Parathyroid adenoma (tissue), 2 donors: ENCODE measurements around the gene CPA2.

Experiments used
- H2AFZ ChIP-seq: fragments of 300-600 bp; sonication (generic); one replicate; pipeline ENCODE4 v1.7.0; 2017; ENCODE audit warnings: antibody characterized with exemption, mild to moderate bottlenecking
- H3K27ac ChIP-seq: fragments of 300-600 bp; sonication (generic); one replicate; pipeline ENCODE4 v1.7.0; 2017
- H3K27me3 ChIP-seq: fragments of 300-600 bp; sonication (generic); one replicate; pipeline ENCODE4 v1.7.0; 2017; ENCODE audit warnings: low read length; ENCODE audit not compliant: control insufficient read depth, insufficient read depth
- H3K36me3 ChIP-seq: fragments of 300-600 bp; sonication (generic); one replicate; pipeline ENCODE4 v1.7.0; 2017; ENCODE audit warnings: low read length; ENCODE audit not compliant: control insufficient read depth, insufficient read depth
- H3K4me1 ChIP-seq: fragments of 300-600 bp; sonication (generic); one replicate; pipeline ENCODE4 v1.7.0; 2017; ENCODE audit warnings: control low read depth
- H3K4me2 ChIP-seq: fragments of 300-600 bp; sonication (generic); one replicate; pipeline ENCODE4 v1.7.0; 2017; ENCODE audit warnings: low read length
- H3K4me3 ChIP-seq: fragments of 300-600 bp; sonication (generic); one replicate; pipeline ENCODE4 v1.7.0; 2017; ENCODE audit warnings: low read depth, low read length
- H3K79me2 ChIP-seq: fragments of 300-600 bp; sonication (generic); one replicate; pipeline ENCODE4 v1.7.0; 2017; ENCODE audit warnings: control low read depth
- H3K9ac ChIP-seq: fragments of 300-600 bp; sonication (generic); one replicate; pipeline ENCODE4 v1.7.0; 2017; ENCODE audit warnings: mild to moderate bottlenecking
- H3K9me3 ChIP-seq: fragments of 300-600 bp; sonication (generic); one replicate; pipeline ENCODE4 v1.7.0; 2017; ENCODE audit warnings: low read length; ENCODE audit not compliant: control insufficient read depth
- TF ChIP-seq, protein P1 (sequence below): fragments of 300-600 bp; sonication (generic); IDR thresholded peaks from one replicate; pipeline ENCODE4 v1.7.0; 2017; ENCODE audit warnings: antibody characterized with exemption, mild to moderate bottlenecking
- donor health status: primary hyperparathyroidism.

The CPA2 gene

DNA sequence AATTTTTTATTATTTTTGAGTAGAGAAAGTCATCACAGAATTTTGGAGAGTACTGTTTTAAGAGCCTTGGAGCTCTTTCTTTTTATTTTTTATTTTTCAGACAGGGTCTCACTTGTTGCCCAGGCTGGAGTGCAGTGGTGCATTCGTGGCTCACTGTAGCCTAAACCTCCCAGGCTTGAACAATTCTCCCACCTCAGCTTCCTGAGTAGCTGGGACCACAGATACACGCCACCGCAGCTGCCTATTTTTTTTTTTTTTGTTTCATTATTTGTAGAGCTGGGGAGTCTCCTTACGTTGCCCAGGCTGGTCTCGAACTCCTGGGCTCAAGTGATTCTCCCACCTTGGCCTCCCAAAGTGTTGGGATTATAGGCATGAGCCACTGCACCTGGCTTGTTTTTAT lies 36.9 kb downstream of the CPA2 start:
- H3K4me2 ChIP-seq = no peak overlapping the region
- no peaks in the 10 kb centered on the region for H3K27me3 ChIP-seq
- no peak overlapping the region for H3K4me3 ChIP-seq
- H3K27ac ChIP-seq = no peak overlapping the region
- no peaks in the 10 kb centered on the region for H3K79me2 ChIP-seq
- H3K36me3 ChIP-seq = no peaks in the 10 kb centered on the region
- no peak overlapping the region for H2AFZ ChIP-seq
- H3K4me1 ChIP-seq = no peaks in the 10 kb centered on the region
- H3K9ac ChIP-seq = no peak overlapping the region
- TF ChIP-seq, protein P1, sequence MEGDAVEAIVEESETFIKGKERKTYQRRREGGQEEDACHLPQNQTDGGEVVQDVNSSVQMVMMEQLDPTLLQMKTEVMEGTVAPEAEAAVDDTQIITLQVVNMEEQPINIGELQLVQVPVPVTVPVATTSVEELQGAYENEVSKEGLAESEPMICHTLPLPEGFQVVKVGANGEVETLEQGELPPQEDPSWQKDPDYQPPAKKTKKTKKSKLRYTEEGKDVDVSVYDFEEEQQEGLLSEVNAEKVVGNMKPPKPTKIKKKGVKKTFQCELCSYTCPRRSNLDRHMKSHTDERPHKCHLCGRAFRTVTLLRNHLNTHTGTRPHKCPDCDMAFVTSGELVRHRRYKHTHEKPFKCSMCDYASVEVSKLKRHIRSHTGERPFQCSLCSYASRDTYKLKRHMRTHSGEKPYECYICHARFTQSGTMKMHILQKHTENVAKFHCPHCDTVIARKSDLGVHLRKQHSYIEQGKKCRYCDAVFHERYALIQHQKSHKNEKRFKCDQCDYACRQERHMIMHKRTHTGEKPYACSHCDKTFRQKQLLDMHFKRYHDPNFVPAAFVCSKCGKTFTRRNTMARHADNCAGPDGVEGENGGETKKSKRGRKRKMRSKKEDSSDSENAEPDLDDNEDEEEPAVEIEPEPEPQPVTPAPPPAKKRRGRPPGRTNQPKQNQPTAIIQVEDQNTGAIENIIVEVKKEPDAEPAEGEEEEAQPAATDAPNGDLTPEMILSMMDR = no peak
- H3K9me3 ChIP-seq = no peaks in the 10 kb centered on the region

DNA sequence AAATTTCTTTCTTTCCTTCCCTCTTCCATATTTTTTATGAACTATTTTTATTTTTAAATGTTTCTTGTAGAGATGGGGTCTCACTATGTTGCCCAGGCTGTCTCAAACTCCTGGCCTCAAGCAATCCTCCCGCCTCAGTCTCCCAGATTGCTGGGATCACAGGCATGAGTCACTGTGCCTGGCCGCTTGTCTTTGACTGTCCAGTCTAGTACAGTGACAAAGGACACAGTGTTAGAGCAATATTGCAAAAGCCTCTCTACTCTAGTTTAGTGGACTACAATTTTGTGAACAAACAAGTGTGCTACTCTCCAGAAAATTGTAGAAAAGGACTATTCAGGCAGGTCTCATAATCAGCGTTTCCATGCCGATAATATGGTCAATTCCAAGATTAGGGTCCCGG lies 37.3 kb downstream of the CPA2 start:
- Histone ChIP-seq H3K27ac (no peak overlapping the region), H3K36me3 (no peaks in the 10 kb centered on the region), H3K4me1 (no peaks in the 10 kb centered on the region), H3K4me3 (no peak overlapping the region), H2AFZ (no peak overlapping the region), H3K4me2 (no peak overlapping the region), H3K27me3 (no peaks in the 10 kb centered on the region), H3K79me2 (no peaks in the 10 kb centered on the region), H3K9me3 (no peaks in the 10 kb centered on the region), H3K9ac (no peak overlapping the region)
- TF ChIP-seq, protein P1 = no peak

DNA sequence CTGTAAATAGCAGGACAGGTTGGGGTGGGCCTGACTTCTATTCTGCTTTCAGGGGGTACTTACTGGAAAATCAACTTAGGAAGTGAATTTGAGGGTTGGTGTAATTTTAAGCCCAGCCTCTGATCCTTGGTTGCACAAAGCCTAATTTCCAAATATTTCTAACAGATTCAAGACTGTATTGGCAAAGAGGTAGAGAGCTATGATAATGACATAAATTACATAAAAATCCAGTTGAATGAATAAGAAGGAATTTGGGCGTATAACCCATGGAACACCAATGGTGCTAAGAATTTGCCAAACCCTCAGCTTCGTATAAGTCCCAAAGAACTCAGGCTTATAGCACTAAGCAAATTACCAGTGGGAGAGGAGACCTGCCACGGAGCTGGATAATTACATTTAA lies 38.2 kb downstream of the CPA2 start:
- Histone ChIP-seq H3K36me3 (no peaks in the 10 kb centered on the region), H3K9me3 (no peaks in the 10 kb centered on the region), H3K27me3 (no peaks in the 10 kb centered on the region), H3K4me1 (no peaks in the 10 kb centered on the region), H3K9ac (no peak overlapping the region), H3K27ac (no peak overlapping the region), H3K79me2 (no peaks in the 10 kb centered on the region), H3K4me2 (no peak overlapping the region), H3K4me3 (no peak overlapping the region), H2AFZ (no peak overlapping the region)
- TF ChIP-seq, protein P1 = no peak

DNA sequence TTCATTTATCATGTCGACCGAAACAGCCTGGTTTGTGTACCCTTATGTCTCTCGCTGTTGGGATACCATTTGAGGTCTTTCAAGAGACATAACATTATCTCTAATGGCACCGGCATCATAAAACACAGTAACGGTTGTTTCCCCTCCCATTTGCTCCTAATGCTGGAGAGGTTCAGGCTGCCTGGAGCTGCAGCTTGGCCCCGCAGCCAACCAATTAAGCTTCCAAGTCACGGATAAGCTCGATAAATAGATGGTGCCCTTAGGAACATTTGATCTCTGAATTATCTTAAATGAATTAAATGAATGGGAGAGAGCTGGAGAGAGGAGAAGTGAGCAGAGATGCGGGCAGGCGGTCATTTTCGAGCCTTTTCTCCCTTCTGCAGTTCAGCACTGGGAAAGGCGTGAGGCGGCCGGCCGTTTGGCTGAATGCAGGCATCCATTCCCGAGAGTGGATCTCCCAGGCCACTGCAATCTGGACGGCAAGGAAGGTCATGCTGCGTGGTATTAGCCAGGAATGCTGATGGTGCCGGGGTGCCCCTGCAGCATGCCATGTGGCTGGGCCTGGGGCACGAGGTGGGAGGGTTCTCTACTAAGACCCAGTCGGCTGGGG lies 38.9 kb downstream of the CPA2 start:
- Histone ChIP-seq H3K4me1 (no peaks in the 10 kb centered on the region), H3K9me3 (no peaks in the 10 kb centered on the region), H3K27me3 (no peaks in the 10 kb centered on the region), H2AFZ (no peak overlapping the region), H3K9ac (no peak overlapping the region), H3K79me2 (no peaks in the 10 kb centered on the region), H3K27ac (no peak overlapping the region), H3K36me3 (no peaks in the 10 kb centered on the region), H3K4me2 (no peak overlapping the region), H3K4me3 (no peak overlapping the region)
- TF ChIP-seq, protein P1 = no peak

- H3K36me3 ChIP-seq = no peaks in the 10 kb centered on the region
- H3K4me2 ChIP-seq = no peak overlapping the region
- H2AFZ ChIP-seq = no peak overlapping the region
- no peak overlapping the region for H3K9ac ChIP-seq
- TF ChIP-seq, protein P1 = no peak
- no peaks in the 10 kb centered on the region for H3K9me3 ChIP-seq
- no peak overlapping the region for H3K4me3 ChIP-seq
- no peaks in the 10 kb centered on the region for H3K79me2 ChIP-seq
- H3K27ac ChIP-seq = no peak overlapping the region
- no peaks in the 10 kb centered on the region for H3K4me1 ChIP-seq
- no peaks in the 10 kb centered on the region for H3K27me3 ChIP-seq
Observed at GRCh38 chr7:130309986-130310385, 43.3 kb downstream of the CPA2 start.
